ENCODE results near the gene FIBP.

DNA sequence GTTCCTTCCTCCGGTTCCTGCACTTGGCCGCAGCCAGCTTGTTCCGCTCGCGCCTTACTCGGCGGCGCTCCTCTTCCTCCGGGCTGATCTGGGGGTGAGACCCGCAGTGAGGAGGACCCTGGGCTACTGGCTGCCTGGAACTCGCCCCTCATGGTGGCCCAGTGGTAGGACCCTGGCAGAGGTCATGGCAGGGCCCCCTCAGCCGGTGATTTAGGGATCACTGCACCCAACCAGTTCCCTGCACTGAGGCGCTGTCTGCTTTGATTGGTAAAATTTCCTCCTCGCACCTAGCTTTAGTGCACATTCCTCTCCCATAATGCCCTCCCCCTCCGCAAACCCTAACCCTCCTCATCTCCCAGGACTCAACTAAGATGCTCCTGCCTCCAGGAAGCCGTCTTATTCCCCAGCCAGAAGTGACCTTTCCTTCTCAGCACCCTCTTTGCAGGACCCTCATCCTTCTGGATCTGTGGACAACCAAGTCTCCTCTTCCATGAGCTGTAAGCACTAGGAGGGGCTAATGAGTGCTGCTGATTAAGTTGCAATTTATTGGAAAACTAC is 5.8 kb upstream of the FIBP start:
- TF ChIP-seq, protein P1, sequence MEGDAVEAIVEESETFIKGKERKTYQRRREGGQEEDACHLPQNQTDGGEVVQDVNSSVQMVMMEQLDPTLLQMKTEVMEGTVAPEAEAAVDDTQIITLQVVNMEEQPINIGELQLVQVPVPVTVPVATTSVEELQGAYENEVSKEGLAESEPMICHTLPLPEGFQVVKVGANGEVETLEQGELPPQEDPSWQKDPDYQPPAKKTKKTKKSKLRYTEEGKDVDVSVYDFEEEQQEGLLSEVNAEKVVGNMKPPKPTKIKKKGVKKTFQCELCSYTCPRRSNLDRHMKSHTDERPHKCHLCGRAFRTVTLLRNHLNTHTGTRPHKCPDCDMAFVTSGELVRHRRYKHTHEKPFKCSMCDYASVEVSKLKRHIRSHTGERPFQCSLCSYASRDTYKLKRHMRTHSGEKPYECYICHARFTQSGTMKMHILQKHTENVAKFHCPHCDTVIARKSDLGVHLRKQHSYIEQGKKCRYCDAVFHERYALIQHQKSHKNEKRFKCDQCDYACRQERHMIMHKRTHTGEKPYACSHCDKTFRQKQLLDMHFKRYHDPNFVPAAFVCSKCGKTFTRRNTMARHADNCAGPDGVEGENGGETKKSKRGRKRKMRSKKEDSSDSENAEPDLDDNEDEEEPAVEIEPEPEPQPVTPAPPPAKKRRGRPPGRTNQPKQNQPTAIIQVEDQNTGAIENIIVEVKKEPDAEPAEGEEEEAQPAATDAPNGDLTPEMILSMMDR (conservative IDR thresholded peaks at IDR 0.05; ENCODE audit: low read depth, low read length): peak; percentile 18; the same call in 1 of the 2 replicates
- TF ChIP-seq EZH2phosphoT487 (IDR thresholded peaks at IDR 0.05; ENCODE audit: borderline replicate concordance, low read length): no peak
- no peak for TF ChIP-seq EZH2 (IDR thresholded peaks at IDR 0.05; ENCODE audit: low read length, unreplicated experiment)
